ENCODE results near the gene CCL11.

GRCh38 chr17:34321964-34322363 lies 36.4 kb downstream of the CCL11 start:
- TF ChIP-seq, protein P1, sequence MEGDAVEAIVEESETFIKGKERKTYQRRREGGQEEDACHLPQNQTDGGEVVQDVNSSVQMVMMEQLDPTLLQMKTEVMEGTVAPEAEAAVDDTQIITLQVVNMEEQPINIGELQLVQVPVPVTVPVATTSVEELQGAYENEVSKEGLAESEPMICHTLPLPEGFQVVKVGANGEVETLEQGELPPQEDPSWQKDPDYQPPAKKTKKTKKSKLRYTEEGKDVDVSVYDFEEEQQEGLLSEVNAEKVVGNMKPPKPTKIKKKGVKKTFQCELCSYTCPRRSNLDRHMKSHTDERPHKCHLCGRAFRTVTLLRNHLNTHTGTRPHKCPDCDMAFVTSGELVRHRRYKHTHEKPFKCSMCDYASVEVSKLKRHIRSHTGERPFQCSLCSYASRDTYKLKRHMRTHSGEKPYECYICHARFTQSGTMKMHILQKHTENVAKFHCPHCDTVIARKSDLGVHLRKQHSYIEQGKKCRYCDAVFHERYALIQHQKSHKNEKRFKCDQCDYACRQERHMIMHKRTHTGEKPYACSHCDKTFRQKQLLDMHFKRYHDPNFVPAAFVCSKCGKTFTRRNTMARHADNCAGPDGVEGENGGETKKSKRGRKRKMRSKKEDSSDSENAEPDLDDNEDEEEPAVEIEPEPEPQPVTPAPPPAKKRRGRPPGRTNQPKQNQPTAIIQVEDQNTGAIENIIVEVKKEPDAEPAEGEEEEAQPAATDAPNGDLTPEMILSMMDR (IDR thresholded peaks at IDR 0.05) = no peak
- TF ChIP-seq POLR2A (IDR thresholded peaks at IDR 0.05) (no peak), POLR2AphosphoS5 (IDR thresholded peaks at IDR 0.05) (no peak)
